Hindlimb muscle (tissue), 1 donor: ENCODE data around the gene LRRC51. TPM values are rescaled to one million over a fixed set of nuclear protein-coding genes. Genes with fewer than 3 reads are reported as not detected.
"Not testable (repeated sequence)": the region's sequence is repeated elsewhere in the genome, so short reads cannot be mapped to it uniquely, and the experiment has no call there.

ENCODE experiments used
- DNase-seq: peaks from one replicate; pipeline ENCODE4 v3.0.0-alpha.2; 2013
- polyA plus RNA-seq: library from polyadenylated mRNA; unstranded; fragments of 120-200 nt; gene quantifications from one replicate; pipeline ENCODE4 v1.2.1, GENCODE V29; 2013; ENCODE audit not compliant: insufficient read length

The LRRC51 gene
- polyA plus RNA-seq, 1 donor, result 8.8 TPM

DNA sequence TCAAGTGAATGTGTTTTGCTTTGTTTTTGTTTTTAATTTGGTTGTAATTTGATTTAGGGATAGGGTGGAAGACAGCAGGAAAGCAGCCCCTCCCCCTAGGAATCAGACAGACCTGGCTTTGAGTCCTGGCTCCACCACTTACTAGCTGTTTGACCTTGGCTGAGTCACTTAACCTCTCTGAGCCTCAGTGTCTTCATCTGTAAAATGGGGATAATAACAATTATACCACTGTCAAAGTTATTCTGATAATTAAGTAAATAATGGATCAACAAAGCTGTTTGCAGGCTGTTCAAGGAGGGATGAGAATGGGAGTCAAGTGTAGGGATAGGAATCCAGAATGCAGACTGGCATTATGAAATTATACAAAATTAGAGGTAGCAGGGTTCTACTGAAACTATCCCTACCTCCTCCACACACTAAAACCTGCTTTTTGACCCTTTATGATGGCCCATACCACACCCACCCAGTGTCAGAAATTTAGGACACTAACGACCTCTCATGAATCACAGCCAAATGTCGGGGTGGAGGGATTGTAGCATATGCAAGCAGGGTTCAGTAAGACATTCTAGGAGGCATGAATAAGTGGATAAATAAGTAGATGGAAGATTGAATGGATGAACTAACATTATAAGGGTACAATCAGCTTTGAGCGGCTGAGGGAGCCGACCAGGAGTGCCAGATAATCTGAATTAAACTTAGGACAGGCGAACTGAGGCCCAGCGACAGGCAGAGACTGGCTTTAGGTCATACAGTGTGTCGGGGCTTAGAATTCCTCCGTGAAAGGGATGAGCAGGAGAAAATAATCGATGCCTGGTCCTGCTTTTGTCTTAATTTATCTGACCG is 30.9 kb downstream of the LRRC51 start:
- no peak for DNase-seq

DNA sequence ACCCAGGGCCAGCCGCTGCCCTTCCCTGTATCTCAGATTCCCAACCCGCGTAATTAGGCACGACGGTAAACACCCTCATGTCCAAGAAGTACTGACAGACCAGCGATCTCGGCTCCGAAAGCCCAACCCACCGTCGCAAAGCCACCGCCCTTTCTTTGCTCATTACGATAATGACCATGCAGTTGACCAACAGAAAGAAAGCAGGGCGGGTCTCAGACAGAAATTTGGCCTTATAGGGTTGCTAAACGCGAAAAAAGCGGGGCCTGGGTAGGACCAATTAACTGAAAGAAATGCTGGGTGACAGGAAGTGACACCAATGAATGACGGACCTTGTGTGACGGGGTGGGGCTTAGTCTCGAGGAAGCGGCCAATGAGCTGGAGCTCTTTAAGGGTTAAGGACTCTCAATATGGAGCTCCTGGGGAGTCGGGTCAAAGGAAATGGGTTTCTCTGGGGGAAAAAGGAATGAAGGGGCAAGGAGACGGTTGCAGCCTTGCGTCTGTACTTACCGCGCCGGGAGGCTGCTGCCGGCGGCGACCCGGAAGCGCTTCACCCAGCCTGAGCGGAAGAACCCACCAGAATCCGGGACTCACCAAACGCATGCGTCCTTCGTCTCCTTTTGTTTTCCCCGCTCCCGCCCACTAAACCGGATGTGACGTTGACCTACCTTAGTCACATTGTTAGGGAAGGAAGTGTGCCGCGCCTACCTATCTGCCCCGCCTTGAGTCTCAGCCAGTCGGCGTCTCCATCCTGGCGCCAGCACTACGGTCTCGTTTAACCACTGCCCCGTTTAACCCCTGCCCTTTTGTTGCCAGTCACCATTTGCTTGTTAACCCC is 31.7 kb downstream of the LRRC51 start, which contains the start of gene ANAPC15:
TSS of gene ANAPC15 (minus strand) at position 553 of the 835 bp plus-strand sequence. CDS start 1,419 bp downstream, outside the sequence.
- DNase-seq, result peak; percentile 99

- DNase-seq, result no peak
Observed at GRCh38 chr11:72112978-72113808, 32.5 kb downstream of the LRRC51 start.

DNA sequence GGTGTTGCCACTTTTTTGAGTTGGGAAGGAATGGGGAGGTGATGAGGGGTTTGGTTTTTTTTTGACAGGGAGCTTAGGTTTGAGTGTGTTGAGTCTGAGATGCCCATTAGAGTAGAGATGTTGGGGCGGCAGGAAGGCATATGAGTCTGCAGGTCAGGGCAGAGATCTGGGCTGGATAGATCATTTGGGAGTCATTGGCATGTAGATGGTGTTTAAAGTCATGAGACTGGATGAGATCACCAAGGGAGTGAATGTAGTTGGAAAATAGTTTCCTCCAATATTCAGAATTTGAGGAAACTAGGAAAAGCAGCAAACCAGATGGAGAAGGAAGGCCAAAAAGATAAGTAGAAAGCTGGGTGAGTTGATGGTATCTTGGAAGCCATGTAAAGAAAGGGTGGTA is 33.9 kb downstream of the LRRC51 start:
- DNase-seq, result no peak

DNA sequence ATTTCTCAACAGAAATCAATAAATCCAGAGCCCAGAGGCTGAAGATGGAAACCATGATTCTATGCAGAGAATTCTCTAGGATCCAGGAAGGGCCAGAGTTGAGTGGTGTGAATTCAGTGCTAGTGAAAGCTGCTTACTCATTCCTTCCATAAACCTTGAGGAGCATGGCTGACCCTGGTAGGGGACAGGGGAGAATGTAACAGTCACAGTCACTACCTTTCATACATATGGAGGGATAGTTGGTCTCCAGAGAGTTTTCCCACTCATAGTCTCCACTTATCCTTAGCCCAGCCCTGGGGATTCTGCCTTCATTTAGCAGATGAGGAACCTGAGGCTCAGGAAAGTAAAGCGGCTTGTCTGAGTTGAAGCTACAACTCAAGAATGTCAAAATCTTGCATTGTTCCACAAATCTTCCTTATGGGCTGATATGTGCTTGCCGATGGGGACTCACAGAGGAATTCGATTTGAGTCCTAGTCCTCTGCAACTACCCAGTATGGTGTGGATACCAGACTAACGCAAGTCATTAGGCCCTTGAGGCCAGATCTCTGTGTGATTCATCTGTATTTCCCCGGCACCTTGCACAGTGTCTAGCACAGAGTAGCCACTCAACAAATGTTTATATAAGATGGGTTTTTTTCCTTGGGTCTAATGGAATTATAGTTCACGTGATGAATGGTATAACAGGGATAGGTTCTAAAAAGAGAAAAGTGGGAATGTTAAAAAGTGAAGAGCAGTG is 35.5 kb downstream of the LRRC51 start:
- no peak for DNase-seq

DNA sequence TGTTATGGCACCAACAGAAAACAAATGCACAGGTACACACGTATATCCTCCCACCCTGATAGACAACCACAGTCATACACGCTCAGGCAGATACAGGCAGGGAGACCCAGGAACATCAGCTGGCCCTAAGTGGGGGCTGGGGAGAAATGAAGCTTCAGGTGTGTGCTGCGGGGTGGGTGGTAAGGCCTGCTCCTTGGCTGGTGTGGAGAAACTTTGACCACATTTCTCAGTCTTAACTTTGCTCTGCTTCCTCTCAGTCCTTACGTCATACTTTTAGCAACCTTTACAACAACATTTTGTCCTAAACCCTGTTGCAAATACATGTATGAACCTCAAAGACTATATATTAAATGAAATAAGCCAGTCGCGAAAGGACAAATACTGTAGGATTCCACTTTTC is 38.5 kb downstream of the LRRC51 start:
- DNase-seq, result no peak

- DNase-seq, result no peak
Observed at GRCh38 chr11:72120930-72121329, 40.3 kb downstream of the LRRC51 start.

GRCh38 chr11:72122607-72123006 is 42.0 kb downstream of the LRRC51 start:
- DNase-seq, result no peak

DNA sequence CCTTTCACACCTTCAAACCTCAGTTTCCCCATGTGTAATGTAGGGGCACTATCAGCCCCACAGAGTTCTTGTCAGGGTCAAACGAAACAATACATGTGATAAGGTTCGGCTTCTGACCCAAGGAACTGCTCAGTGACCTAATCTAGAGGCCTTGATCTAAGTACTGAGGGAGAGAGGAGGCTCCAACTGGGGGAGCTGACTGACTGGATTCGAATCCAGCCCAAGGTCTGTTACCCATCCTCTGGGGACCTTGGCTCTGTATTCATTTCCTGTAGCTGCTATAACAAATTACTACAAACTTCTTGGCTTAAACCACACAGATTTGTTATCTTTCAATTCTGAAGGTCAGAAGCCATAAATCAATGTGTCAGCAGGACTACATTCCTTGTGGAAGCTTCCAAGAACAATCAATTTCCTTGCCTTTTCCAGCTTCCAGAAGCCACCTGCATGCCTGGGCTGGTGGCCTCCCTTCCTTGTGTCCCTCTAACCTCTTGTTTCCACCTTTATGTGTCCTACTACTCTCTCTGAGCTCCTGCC is 42.5 kb downstream of the LRRC51 start:
- no peak for DNase-seq

- no peak for DNase-seq
Observed at GRCh38 chr11:72124046-72124445, 43.4 kb downstream of the LRRC51 start.

DNA sequence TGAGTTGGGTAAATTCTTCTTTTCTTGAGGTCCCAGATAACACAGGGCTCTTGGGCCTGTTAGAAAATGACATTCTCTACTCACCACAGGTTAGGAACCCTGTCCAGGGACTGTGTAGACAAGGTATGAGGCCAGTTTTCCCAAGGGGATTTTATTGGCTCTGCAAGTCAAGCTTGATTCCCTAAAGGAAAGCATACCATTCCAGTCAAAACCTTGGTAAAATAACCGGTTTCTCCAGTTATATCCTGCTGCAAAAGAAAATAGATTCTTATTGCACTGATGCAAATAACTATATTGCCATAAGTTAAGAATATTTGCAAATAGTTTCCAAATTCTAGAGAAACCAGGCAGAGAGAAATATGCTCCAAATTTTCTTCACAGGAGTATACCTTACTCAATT is 45.3 kb downstream of the LRRC51 start:
- DNase-seq, result no peak

- no peak for DNase-seq
Observed at GRCh38 chr11:72127923-72128322, 47.3 kb downstream of the LRRC51 start.

- no peak for DNase-seq
Observed at GRCh38 chr11:72129381-72129780, 48.7 kb downstream of the LRRC51 start.

DNA sequence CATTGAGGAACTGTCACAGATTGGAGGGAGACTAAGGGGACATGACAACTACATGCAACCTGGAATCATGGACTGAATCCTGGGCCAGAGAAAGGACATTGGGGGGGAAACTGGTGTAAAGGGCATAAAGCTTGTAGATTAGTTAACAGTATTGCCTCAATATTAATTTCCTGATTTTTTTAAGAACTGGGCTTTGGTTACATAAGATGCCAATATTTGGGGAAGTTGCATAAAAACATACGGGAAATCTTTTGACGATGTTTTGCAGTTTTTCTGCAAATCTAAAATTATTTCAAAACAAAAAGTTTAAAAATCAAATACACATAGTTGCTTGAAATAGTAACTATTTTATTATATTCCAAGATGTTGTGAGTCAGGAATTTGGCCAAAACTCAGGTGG is 52.0 kb downstream of the LRRC51 start:
- DNase-seq, result no peak

DNA sequence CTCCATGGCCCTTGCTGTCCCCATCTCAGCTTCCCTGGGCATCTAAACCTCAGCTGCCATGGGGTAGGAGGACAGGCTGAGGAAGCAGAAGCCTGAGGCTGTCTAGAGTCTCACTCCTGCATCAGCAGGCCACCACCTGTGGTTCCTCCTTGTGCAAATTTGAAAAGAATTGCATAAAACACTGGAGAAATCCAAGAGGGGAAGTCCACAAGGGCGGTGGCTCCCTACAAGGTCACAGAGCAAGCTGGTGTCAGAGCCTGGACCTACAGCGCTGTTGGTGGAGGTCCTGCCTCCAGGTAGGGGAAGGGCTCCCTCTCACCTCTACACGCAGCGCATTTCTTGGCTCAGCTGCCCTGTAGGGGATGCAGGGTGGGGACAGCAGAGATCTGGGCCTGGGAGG is 54.8 kb downstream of the LRRC51 start, which contains the start of gene FOLR3:
TSS of gene FOLR3 (plus strand) at position 253 of the 400 bp plus-strand sequence. CDS start 228 bp downstream, outside the sequence.
- not testable (repeated sequence) for DNase-seq

- no peak for DNase-seq
Observed at GRCh38 chr11:72135891-72136683, 55.4 kb downstream of the LRRC51 start.

DNA sequence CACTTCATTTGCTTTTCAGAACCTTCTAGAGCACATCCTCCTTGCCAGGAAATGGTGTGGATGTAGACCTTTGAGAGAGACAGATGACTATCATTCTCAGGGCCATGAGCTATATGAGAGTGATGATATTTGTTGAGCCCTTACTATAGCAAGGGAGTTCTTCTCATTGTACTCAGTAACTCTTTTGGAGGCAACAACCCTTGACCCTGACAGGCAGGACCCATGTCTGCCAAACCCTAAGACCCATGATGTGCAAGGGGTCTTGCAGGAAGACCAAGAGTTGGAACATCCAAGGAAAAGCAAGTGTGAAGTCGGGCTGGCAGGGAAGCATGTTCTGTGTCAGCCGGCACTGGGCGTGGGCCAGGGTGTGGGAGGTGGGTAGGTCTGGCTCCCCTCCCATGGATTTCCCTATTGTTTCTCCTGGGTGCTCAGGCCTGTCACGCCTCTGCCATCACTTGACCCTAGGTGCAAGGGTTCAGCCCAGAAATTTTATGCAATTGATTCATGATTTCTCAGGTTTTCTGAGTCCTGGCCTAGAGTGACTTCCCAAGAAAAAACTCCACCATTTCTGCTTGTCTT is 56.1 kb downstream of the LRRC51 start:
- DNase-seq, result no peak

- DNase-seq, result no peak
Observed at GRCh38 chr11:72138821-72139390, 58.3 kb downstream of the LRRC51 start.

- no peak for DNase-seq
Observed at GRCh38 chr11:72139500-72139899, 58.9 kb downstream of the LRRC51 start.

- no peak for DNase-seq
Observed at GRCh38 chr11:72140661-72141060, 60.0 kb downstream of the LRRC51 start.
